Head of caudate nucleus (tissue), 42 donors: ENCODE data around the gene FAM237B.

Experiments used
- DNase-seq, 42 donors: peaks; one replicate each; pipeline versions ENCODE4 v3.0.0 to v3.0.0-alpha.2; 2020 to 2021; ENCODE audit warnings: mixed read lengths in 7 of 42
- intact Hi-C: fragments of 100-400 bp; cut with DNase I; formaldehyde crosslinking; loops from one replicate; pipeline ENCODE4 v1.15.0; 2022

FAM237B gene

DNA sequence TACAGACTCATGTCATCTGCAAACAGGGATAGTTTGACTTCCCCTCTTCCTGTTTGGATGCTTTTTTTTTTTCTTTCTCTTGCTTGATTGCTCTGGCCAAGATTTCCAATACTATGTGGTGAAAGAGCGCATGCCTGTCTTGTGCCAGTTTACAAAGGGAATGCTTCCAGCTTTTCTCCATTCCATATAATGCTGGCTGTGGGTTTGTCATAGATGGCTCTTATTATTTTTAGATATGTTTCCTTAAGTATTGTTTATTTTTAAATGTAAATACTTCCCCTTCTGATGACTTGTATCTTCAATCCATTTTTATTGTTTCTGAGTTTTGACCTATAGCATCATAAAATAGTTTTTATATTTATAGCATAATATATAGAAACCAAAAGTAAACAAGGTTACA lies 17.9 kb downstream of the FAM237B start:
- intact Hi-C loops: no loop called here
- no peak for DNase-seq

DNA sequence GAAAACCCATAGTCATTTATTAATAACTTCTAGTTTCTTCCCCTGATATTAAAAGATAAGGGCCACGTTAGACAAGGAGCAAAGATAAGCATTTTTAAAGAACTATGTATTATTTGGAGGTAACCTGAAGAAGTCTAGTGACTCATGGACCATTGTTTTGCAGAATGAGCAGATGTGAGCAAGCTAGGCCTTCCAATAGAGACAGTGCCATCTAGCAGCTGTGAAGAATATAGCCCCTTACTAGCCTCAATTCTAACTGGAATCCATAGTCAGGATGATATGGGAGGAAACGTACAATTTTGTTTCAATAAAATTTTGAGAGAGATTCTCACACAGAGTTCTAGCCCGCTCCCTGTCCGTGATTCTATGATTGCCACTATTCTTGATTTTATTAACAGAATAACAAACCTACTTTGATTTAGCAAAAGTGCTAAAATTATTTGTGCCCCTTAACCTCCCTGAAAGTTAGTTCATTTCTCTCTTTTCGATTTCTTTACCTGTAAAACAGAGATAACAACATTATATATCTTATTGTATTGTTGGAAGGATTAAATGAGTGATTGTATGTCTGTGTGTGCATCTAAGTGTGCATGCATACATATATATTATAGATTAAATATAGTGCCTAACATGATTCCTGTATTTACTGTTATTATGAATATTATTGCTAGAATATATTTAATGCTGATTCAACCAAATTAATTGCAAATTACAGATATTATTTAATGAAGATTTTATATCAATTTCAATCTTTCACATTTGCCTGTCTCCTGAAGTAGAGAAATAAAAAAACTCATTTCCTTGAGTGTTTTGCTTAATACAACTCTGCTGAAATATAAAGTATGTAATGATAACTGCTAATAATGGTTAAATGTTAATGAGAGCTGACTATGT lies 22.7 kb downstream of the FAM237B start:
- intact Hi-C loops: no loop called here
- DNase-seq: peak in 9 of 42 donors; percentile 3 to 46 (median 15)

GRCh38 chr7:90290244-90291113 lies 30.6 kb downstream of the FAM237B start:
- intact Hi-C loops: no loop called here
- no peak for DNase-seq

DNA sequence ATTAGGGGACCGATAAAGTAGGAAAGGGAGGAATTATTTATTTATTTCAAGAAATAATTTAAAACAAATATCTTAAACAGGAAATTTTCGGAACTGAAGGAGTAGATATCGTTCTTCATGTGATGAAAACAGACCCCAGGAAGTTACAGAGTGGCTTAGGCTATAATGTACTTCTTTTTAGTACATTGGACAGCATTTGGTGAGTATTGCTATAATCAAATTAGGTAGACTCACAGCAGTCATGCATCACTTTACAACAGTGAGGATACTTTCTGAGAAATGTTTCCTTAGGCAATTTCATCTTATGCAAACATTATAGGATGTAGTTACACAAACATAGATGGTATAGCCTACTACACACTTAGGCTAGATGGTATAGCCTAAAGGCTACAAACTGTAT lies 33.0 kb downstream of the FAM237B start:
- DNase-seq: no peak
- intact Hi-C loops: no loop called here

- intact Hi-C loops: no loop called here
- DNase-seq: no peak
These were observed 44.9 kb downstream of the FAM237B start for GRCh38 chr7:90276033-90276728.

DNA sequence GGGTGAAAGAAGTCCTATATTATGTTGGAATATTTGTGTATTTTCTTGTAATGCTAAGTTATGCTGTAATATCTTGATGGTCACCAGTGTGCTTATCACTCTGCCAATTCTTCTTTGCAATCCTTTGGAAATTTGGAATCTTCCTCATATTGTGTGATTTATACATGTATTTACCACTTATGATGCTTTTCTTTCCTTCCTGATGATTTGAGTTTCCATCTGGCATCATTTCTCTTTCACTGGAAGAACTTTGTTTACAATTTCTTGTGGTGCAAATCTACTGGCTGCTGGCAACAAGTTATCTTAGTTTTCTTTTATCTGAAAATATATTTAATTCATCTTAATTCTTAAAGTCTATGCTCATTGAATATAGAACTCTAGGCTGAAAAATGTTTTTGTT lies 46.9 kb downstream of the FAM237B start:
- intact Hi-C loops: no loop called here
- no peak for DNase-seq

DNA sequence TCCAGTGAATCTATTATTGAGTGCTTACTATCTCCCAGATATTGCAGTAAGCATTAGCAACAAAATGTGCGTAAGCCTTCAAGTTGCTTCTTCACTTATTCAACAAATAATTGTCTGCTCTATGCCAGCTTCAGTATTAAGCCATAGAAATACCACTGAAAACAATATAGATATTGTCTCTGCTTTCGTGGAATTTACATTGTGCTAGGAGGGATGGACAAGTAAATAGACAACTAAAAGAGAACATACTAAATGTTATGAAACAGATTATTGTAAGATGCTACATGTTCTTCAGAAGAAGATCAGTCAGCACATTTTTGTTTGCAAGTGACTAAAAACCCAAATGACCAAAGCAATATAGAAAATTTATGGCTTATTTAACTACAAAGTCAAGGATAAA lies 48.9 kb downstream of the FAM237B start:
- intact Hi-C loops: no loop called here
- DNase-seq: no peak

- intact Hi-C loops: no loop called here
- DNase-seq: no peak
These were observed 49.4 kb downstream of the FAM237B start for GRCh38 chr7:90271753-90272152.

DNA sequence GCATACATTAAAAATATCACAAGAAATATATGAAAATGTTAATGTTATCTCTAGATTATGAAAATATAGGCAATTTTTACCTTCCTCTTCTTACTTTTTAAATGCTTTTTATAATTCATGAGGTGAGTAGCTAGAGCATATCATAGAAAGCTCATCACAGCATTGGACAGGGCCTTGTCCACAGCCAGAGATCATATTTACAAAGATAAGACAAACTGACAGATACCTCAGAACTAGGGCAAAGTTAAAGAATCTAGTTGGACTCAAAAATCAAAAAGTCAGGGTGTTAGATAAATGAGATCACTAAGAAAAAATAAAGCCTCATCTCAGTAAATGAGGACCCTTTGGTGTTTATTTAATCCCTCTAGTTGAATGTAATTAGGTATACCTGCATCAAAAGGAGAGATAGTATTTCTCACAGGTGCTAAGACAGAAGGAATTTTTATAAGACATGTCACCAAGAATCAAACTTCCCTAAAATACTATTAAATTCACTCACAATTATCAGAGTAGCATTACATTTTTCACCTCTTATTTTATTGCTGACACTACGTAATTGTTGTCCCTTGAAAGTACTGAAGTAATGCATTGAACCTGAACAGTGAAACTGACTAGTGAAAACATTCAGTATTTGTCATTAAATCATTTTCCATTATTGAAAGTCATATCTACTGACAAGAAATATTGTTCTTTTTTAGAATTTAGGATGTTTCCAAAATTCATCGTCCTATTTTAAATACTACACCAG lies 50.5 kb downstream of the FAM237B start:
- no peak for DNase-seq
- intact Hi-C loops: no loop called here

DNA sequence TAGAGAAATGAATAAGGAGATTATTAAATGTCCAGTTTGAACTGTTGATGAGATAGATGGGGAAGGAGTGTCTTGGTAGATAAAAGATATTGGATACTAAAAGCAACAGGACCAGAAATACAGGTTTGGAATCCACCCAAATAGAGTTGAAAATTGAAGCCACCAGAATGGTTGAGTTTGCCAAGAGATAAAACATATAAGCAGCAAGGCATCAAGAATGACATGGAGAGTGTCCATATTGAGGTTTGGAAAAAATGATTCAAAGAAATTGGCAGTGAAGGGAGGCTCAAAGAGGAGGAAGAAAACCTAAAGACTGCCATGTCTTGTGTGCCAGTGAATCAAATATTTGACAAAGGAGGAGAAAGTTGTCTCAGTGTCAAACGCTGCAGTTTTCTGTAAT lies 51.9 kb downstream of the FAM237B start:
- no peak for DNase-seq
- intact Hi-C loops: no loop called here

GRCh38 chr7:90267263-90267858 lies 53.7 kb downstream of the FAM237B start:
- intact Hi-C loops: no loop called here
- DNase-seq: no peak

DNA sequence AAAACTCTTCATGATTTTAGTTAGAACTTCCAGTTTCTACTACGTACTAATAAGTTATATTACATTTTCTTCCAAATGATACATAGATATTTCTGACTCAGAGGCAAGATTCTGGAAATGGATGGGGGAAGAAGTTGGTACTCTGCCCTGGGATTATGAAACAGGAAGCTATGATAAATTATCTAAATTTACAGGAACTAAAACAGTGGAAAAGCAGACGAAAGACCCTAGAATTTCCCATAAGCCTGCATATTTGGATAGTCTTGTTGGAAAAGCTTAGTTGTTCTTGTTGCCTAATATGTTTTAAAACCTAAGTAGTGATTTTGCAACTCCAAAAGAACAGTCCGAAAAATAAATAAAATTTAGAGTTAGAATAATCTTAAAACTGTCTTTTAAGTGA lies 54.3 kb downstream of the FAM237B start:
- no peak for DNase-seq
- intact Hi-C loops: no loop called here
